GM19238 (cell line): ENCODE measurements around the gene TMPO.
"Not testable (repeated sequence)": the region's sequence is repeated elsewhere in the genome, so short reads cannot be mapped to it uniquely, and the experiment has no call there.

ENCODE experiments used
- DNase-seq: peaks from one replicate; pipeline ENCODE4 v3.0.0; 2011; ENCODE audit warnings: low spot score; ENCODE audit not compliant: insufficient read length

The TMPO gene

DNA sequence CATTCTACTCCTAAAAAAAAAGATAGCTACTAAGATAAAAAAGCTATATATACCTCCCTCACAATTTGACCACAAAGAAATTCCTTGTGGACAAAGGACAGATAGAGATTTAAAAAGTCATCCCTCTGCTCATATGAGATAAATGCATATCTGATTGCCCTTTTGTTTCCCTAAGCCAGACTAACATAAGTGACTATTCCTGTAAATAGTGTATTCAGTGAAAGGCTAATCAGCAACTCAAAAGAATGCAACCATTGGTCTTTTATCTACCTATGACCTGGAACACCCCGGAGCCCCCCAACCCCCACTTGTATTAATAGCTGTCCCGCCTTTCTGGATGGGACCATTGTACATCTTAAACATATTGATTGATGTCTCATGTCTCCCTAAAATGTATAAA, 6.3 kb upstream of the TMPO start:
- DNase-seq, result no peak

DNA sequence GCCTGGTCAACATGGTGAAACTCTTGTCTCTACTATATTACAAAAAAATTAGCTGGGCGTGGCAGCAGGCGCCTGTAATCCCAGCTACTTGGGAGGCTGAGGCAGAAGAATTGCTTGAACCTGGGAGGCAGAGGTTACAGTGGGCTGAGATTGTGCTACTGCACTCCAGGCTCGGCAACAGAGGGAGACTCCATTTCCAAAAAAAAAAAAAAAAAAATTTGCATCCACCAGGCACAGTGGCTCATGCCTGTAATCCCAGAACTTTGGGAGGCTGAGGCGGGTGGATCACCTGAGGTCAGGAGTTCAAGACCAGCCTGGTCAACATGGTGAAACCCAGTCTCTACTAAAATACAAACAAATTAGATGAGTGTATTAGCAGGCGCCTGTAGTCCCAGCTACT, 3.6 kb upstream of the TMPO start:
- not testable (repeated sequence) for DNase-seq

DNA sequence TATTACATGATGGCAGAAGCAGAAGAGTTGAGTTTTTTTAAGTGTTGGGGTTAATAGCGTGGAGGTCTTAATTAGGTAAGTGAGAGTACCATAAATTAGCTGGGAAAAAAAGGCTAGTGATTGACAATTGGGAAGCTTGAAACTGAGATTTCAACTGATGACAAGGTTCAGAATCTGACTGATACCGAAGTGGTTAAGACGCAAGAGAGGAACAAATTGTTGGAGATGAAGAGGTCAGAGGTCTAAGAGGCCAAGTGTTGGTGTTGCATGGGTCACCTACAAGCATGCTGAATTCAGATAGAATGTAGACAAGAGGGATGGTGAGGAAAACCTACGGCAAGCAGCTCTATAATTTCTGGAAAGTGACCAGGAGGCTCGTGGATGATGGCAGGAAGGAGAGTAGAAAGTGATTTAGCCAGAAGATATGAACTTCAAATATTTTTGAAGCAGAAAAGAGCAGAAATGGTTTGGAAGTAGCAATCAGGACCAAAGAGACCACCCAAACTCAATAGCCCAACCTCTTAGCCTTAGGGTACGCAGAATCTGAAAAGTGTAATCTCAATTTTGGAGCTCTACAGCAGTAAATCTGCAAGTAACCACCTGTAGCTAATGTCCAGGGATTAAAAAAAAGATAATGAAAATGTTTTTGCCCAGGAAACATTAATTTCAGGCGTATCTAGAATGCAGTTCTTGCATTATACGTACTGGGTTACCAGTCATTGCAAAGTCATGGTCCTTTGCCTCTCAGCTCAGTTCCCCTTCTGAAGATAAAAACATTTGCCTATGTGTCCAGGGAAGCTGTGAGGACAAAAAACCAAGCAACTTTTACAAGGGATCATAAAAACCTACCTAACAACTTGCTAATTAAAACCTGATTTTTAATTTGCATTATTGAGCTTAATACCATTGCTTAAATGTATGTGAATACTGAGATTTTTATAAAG, 1.7 kb upstream of the TMPO start:
- no peak for DNase-seq

DNA sequence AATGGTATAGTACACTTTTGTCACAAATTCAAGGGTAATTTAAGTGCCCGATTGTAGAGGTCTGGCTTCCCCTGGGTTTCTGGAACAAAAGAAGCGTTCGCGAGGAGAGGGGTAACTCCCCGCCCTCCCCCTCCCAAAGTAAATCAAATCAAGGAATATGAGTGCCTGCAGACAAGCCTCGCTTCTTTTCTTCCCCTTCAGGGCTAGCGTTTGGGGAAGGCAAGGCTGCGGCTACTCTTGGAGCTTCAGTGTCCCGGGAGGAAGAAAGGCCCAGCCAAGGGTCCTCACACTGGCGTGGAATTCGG, 456 bp upstream of the TMPO start:
- no peak for DNase-seq

DNA sequence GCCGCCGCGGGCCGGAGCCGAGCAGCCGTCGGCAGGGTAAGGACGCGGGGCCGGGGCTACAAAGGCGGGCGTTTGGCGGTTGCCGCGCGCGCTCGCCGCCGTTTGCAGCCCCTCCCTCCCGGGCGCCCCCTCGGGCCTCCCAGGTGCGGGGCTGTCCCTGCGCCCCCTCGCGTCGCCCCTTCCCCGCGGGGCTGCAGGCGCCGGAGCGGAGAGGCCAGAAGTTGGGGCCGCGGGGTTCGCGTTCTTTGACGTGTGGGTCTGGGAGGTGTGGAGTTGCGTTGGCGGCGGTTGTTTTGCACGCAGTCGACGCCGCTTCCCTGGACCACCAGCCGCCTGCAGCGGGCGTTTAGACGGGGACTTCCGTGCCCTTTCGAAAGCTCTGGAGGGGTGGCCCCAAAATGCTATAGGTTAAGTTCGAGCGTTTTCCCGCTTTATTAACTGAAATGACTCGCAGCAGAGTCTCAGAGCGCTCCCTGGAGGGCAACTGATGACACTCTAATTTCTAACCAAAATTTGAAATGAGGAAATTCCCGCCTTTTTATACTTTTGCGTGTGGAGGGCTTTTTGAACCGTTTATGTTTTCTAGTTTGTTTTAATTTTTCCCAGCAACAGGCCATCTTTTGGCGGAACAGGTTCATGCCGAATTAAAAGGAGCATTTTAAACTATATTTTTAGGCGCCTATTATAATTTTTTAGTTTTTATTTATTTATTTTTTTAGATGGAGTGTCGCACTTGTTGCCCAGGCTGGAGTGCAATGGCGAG, 902 bp downstream of the TMPO start:
- peak; percentile 48 for DNase-seq

DNA sequence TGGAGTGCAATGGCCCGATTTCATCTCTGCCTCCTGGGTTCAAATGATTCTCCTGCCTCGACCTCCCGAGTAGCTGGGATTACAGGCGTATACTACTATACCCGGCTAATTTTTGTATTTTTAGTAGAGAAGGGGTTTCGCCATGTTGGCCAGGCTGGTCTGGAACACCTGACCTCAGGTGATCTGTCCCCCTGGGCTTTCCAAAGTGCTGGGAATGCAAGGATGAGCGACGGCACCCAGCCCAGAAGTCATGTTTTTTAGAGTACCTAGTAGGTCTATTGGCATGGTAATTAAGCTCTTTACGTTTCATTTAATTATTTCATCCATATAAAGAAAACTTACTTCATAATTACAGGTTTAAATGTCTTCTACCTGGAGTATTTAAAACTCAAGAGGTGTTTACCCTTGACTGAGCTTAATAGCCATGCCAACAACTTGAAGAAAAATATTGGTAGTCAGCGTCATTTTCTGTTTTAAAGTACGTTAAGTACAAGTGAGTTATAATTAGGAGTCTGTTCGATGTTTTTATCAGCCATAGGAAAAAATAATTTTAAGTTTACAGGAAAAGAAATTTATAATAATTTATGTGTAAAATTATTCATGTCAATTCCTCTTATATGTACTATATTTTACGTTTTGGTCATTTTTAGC, 4.0 kb downstream of the TMPO start:
- no peak for DNase-seq

DNA sequence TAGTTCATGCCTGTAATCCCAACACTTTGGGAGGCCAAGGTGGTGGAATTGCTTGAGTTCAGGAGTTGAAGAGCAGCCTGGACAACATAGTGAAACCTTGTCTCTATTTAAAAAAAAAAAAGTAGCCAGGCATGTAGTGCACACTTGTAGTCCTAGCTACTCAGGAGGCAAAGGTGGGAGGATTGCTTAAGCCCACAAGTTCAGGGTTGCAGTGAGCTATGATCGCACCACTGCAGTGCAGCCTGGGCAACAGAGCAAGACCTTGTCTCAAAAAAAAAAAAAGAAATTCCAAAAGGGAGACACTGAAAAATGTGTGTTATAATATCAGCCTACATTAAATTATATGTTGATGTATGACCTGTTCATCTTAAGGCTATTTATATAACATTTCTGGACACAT, 14.7 kb downstream of the TMPO start:
- no peak for DNase-seq

DNA sequence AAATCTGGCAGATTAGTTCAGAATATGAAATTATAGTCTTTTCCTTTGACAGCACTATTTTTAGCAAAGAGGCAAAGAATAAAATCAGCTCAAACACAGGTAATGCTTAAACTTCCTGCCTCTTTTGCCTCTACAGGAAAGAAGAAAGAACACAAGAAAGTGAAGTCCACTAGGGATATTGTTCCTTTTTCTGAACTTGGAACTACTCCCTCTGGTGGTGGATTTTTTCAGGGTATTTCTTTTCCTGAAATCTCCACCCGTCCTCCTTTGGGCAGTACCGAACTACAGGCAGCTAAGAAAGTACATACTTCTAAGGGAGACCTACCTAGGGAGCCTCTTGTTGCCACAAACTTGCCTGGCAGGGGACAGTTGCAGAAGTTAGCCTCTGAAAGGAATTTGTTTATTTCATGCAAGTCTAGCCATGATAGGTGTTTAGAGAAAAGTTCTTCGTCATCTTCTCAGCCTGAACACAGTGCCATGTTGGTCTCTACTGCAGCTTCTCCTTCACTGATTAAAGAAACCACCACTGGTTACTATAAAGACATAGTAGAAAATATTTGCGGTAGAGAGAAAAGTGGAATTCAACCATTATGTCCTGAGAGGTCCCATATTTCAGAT, 17.4 kb downstream of the TMPO start:
- no peak for DNase-seq

DNA sequence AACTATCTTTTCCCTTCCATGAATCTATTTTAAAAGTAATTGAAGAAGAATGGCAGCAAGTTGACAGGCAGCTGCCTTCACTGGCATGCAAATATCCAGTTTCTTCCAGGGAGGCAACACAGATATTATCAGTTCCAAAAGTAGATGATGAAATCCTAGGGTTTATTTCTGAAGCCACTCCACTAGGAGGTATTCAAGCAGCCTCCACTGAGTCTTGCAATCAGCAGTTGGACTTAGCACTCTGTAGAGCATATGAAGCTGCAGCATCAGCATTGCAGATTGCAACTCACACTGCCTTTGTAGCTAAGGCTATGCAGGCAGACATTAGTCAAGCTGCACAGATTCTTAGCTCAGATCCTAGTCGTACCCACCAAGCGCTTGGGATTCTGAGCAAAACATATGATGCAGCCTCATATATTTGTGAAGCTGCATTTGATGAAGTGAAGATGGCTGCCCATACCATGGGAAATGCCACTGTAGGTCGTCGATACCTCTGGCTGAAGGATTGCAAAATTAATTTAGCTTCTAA, 18.4 kb downstream of the TMPO start:
- no peak for DNase-seq

DNA sequence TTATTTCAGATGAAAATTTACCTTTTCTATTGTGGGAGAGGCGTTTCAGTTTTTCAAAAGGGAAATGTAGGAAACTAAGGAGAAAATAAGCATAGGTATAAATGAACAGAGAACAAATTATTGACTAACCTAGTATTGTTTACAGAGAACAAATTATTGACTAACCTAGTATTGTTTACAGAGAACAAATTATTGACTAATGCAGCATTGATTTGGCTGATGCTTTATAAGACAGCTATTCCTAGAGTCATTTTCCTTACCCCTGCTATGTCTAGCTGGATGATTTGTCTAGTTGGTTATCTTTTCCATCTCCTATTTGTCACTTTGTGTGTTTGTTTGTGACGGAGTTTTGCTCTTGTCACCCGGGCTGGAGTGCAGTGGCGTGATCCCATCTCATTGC, 22.6 kb downstream of the TMPO start:
- no peak for DNase-seq

DNA sequence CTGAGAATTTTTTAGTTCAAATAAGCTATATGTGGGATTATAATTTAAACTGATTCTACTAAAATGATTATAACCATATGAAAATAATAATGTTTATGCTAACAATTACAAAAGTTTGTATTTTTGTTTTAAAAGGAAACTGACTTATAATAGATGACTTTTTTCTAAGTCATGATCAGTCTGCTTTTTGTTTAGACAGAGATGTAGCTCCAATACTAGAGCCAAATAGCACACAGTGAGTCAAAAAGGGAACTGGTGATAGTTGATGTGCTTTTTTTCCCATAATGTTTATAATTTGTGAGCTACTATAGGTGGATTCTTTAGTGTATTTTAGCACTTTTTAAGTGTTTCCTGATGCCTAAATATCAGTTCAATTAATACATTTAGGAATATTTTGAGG, 28.3 kb downstream of the TMPO start:
- DNase-seq, result no peak

DNA sequence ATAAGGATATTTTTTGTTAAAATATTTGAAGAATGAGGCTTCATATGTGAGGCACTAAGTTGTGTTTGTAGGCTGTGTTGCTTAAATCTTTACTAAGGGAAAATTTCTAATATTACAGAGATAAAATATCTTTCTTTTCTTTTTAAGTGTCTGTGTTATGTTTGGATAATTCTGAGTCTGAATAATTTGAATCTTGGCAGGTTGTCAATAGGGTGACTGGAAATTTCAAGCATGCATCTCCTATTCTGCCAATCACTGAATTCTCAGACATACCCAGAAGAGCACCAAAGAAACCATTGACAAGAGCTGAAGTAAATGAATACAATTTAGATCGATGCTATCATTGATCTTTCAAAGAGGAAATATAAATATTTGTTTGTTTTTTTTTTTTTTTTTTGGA, 29.4 kb downstream of the TMPO start:
- no peak for DNase-seq

DNA sequence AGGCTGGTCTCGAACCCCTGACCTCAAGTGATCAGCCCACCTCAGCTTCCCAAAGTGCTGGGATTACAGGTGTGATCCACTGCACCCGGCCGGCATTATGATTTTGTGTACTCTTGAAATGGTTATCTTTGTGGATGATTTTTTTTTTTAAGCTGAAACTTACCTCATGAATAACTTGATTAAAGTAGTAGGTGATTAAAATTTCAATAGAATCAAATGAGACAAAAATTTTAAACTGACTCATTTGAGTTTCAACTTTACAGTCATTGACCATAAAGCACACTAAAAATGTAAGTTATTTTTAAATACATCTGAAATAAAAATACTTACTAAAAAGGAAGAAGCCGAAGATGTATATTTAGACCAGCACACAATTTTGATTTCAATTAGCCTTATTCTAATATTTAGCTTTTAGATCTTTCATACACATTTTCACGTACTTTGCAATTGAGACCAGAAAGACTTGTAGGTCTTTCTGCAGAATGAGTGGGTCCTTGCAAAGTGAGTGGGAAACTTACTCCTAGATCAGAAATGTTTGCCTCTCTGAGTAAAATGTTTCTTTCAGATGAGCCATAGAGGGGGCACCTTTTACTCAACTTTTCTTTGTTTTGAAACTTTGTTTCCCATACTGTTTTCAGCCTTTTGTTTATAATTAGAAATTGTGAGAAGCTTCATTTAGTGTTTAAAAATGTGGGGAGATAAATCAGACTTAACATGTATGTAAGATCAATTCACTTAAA, 34.2 kb downstream of the TMPO start:
- no peak for DNase-seq

DNA sequence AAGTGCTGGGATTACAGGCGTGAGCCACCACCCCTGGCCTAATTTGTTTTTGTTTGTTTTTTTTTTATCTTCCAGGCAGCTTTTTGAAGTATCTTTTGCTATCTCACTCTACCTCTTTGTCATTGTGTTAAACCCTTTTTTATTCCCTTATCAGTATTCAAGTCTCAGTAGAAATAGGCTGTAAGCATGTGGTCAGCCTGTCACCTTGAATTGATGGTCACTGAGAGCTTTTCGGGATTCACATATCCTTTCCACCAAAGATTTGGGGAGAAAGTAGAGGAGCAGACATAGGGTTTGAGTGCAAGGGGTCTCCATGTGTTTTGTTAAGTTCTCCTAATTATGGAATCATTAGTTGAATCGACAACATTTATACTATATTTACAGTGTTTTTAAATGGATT, 36.4 kb downstream of the TMPO start:
- no peak for DNase-seq

DNA sequence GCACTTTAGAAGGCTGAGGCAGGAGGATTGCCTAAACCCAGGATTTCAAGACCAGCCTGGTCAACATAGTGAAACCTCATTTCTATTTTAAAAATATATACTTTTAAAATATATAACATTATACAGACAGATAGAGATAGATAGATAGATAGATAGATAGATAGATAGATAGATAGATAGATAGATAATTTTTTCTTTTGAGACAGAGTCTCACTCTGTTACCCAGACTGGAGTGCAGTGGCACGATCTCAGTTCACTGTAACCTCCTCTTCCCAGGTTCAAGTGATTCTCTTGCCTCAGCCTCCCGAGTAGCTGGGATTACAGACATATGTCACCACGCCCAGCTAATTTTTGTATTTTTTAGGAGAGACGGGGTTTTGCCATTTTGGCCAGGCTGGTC, 42.7 kb downstream of the TMPO start:
- not testable (repeated sequence) for DNase-seq

DNA sequence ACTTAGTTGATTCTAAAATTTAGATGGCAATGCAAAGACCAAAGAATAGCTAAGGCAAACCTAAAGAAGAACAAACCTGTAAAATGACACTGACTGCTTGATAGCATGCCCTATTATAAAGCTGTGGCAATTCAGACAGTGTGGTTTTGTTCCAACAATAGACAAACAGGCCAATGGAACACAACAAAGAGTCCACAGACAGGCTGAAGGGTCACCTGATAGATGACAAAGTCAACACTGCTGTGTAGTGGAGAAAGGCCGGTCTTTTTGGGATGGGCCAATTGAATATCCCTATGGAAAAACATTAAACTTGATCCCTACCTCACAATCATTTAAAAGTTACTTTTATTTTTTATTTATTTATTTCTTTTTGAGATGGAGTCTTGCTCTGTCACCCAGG, 44.3 kb downstream of the TMPO start:
- DNase-seq, result no peak

DNA sequence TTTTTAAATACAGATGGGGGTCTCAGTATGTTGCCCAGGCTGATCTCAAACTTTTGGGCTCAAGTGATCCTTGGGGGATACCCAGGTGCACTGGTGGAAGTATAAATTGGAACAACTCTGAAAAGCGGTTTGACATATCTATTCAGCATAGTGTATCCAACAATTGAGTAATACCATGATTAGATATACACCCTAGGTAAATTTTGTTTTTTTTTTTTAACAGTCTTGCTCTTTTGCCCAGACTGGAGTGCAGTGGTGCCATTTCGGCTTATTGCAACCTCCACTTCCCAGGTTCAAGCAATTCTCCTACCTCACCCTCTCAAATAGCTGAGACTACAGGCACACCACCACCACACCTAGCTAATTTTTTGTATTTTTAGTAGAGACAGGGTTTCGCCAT, 46.5 kb downstream of the TMPO start:
- no peak for DNase-seq

DNA sequence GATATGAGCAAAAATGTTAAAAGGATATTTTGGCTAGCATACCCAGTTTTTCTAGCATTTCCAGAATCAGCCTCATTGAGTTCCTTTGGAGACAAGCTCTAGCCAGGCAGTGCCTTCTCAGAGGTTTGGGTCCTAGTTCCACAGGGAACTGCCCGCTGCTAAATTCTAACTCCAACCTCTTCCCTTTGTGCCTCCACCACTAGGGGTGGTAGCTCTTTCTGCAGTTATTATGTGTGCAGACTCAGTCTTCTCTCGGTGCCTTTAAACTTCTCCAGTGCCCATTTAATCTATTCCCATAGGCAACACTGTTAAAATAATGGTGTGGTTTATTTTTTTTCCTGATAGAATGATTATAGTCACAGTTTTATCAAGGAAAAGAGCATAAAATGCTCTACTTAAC, 56.6 kb downstream of the TMPO start:
- DNase-seq, result no peak

DNA sequence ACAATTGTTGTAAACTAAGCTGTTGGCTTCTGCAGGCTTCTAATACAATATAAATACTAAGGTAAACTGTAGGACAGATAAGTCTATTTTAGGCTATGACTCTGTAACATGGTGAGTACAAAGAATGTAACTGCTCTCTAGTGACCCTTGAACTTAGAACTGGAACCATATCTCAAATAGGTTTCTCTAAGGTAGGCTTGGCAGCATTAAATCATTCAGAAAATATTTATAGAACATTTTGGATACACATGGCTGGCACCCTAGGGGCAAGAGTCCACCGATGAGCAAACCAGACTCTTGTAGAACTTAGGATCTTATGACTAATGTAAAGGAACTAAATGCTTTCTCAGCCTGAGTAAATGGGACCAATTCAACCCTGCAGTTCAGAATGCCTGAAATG, 58.7 kb downstream of the TMPO start:
- DNase-seq, result no peak

DNA sequence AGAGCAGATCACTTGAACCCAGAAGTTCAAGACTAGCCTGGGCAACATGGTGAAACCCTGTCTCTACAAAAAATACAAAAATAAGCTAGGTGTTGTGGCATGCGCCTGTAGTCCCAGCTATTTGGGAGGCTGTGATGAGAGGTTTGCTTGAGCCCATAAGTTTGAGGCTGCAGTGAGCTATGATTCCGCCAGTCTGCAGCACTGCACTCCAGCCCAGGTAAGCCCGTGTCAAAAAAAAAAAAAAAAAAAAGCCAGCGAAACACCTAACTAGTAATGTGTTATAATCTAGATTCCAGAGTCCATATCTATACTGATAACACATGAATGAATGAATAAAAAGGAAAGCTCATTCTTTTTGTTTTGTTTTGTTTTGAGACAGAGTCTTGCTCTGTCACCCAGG, 59.6 kb downstream of the TMPO start:
- no peak for DNase-seq

DNA sequence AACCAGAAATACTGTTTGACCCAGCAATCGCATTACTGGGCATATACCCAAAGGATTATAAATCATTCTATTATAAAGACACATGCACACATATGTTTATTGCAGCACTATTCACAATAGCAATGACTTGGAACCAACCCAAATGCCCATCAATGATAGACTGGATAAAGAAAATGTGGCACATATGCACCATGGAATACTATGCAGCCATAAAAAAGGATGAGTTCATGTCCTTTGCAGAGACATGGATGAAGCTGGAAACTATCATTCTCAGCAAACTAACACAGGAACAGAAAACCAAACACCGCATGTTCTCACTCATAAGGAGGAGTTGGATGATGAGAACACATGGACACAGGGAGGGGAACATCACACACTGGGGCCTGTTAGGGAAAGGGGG, 61.4 kb downstream of the TMPO start:
- not testable (repeated sequence) for DNase-seq
